HFFc6 (cell line): ENCODE data around the gene WNT7A. TPM values are rescaled to one million over a fixed set of nuclear protein-coding genes. Genes with fewer than 3 reads are reported as not detected.
"Not testable (repeated sequence)": the region's sequence is repeated elsewhere in the genome, so short reads cannot be mapped to it uniquely, and the experiment has no call there.

Source experiments
- DNase-seq: peaks from one replicate; pipeline ENCODE4 v3.0.0-alpha.2; 2018
- H3K27ac Mint-ChIP-seq: 2 replicates; pipeline ENCODE4 v1.8.0; 2020; ENCODE audit warnings: mild to moderate bottlenecking, mixed read lengths
- H3K27me3 Mint-ChIP-seq: 2 replicates; pipeline ENCODE4 v1.8.0; 2021; ENCODE audit warnings: mild to moderate bottlenecking, moderate library complexity, mixed read lengths; ENCODE audit not compliant: insufficient read depth
- H3K36me3 Mint-ChIP-seq: 2 replicates; pipeline ENCODE4 v1.8.0; 2021; ENCODE audit warnings: low read depth, mixed read lengths
- H3K4me1 Mint-ChIP-seq: 2 replicates; pipeline ENCODE4 v1.8.0; 2020; ENCODE audit warnings: low read depth, mixed read lengths
- H3K4me3 Mint-ChIP-seq: 2 replicates; pipeline ENCODE4 v1.8.0; 2020; ENCODE audit warnings: mild to moderate bottlenecking, moderate library complexity, mixed read lengths
- H3K9me3 Mint-ChIP-seq: 2 replicates; pipeline ENCODE4 v1.8.0; 2020; ENCODE audit warnings: mild to moderate bottlenecking, mixed read lengths
- total RNA-seq, 6 experiments: library from RNA; stranded (reverse); fragmentation: NEBNext Ultra II Directional; extraction: Animal tissue kit (Norgen Biotek cat#: 25700); gene quantifications; 2 replicates in 1 of 6; 3 replicates in 5 of 6; pipeline ENCODE4 v1.2.3, GENCODE V29; 2021
- TF ChIP-seq, protein P1 (sequence below): fragments of 200-600 bp; sonication (generic); IDR thresholded peaks from 2 replicates; pipeline ENCODE4 v1.5.0; 2021; ENCODE audit warnings: antibody characterized with exemption, mild to moderate bottlenecking

WNT7A gene
- total RNA-seq, 6 experiments from 2014 or later: not detected

DNA sequence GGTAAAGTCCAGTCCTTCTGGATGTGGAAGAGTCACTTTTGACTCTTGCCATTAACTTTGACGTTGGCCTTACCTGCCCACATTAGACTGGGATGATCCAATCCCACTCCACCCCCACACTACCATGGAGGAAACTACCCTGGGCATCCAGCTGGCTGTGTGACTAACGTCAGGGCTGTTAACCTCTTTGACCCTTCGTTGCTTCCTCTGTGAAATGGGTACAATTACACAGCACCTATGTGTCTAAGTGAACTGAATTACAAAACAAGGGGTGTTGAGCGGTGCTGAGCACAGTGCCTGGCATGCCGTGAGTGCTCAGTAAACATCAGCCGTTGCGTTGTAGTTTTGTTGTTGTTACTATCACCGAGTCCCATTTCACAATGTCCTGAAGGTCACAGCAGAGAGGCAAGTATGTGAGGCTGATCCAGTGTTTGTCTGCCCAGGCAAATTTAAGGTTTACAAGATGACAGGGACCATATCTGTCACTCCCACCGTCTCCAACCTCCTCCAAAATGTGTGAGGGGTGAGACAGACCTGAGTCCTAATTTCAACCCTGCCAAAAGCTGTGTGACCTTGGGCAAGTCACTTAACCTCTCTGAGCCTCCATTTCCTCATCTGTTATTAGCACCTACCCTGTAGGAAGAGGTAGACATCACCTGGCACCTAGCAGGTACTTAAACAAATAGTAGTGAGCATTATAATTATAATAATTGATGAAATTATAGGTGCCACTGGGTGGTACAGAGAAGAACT is 20.9 kb downstream of the WNT7A start:
- Mint-ChIP-seq H3K4me1 (no peaks in the 10 kb centered on the region), H3K9me3 (no peaks in the 10 kb centered on the region), H3K4me3 (no peak overlapping the region), H3K36me3 (no peaks in the 10 kb centered on the region), H3K27me3 (peaks cover 22% of the 10 kb centered on the region), H3K27ac (no peak overlapping the region)
- no peak for DNase-seq
- TF ChIP-seq, protein P1, sequence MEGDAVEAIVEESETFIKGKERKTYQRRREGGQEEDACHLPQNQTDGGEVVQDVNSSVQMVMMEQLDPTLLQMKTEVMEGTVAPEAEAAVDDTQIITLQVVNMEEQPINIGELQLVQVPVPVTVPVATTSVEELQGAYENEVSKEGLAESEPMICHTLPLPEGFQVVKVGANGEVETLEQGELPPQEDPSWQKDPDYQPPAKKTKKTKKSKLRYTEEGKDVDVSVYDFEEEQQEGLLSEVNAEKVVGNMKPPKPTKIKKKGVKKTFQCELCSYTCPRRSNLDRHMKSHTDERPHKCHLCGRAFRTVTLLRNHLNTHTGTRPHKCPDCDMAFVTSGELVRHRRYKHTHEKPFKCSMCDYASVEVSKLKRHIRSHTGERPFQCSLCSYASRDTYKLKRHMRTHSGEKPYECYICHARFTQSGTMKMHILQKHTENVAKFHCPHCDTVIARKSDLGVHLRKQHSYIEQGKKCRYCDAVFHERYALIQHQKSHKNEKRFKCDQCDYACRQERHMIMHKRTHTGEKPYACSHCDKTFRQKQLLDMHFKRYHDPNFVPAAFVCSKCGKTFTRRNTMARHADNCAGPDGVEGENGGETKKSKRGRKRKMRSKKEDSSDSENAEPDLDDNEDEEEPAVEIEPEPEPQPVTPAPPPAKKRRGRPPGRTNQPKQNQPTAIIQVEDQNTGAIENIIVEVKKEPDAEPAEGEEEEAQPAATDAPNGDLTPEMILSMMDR: no peak

DNA sequence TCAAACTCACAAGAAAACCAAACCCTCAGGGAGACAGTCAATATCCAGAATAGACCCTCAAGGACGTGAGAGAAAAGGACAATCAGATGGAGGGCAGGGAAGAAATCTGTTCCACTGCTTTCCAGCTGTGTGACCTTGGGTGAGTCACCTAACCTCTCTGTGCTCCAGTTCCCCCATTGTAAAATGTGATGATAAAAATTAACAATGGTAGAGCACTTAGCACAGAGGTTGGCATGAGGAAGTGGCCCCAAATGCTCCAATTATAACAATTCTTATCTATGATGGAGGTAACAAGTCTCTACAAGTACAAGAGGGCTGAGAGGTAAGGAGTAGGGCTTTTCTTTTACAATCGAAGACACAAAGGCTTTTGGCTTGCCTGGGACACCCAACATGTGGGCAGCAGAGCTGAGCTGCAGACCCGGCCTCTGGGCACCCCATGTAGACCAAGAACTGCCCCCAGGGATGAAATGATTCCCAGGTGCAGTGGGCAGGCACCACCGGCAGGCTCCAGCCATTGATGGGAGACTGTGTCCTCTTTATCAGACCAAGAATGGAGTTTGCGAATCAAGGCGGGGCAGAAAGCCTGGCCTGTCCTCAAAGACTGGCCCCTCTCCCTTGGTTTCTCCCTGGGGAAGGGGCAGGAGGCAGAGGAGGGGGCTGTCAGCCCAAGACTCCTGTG is 22.0 kb downstream of the WNT7A start:
- no peak overlapping the region for H3K4me3 Mint-ChIP-seq
- H3K9me3 Mint-ChIP-seq: no peaks in the 10 kb centered on the region
- H3K27me3 Mint-ChIP-seq: peaks cover 22% of the 10 kb centered on the region
- TF ChIP-seq, protein P1: no peak
- DNase-seq: no peak
- no peaks in the 10 kb centered on the region for H3K36me3 Mint-ChIP-seq
- no peaks in the 10 kb centered on the region for H3K4me1 Mint-ChIP-seq
- no peak overlapping the region for H3K27ac Mint-ChIP-seq

DNA sequence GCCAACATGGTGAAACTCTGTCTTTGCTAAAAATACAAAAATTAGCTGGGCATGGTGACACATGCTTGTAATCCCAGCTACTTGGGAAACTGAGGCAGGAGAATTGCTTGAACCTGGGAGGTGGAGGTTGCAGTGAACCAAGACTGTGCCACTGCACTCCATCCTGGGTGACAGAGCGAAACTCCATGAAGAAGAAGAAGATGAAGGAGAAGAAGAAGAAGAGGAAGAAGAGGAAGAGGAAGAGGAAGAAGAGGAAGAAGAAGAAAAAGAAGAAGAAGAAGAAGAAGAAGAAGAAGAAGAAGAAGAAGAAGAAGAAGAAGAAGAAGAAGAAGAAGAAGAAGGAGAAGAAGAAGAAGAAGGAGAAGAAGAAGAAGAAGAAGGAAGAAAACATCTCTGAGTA is 23.2 kb downstream of the WNT7A start:
- H3K4me3 Mint-ChIP-seq, H3K4me1 Mint-ChIP-seq, DNase-seq, H3K9me3 Mint-ChIP-seq, H3K27ac Mint-ChIP-seq, H3K36me3 Mint-ChIP-seq: not testable (repeated sequence)
- H3K27me3 Mint-ChIP-seq: peaks cover 18% of the 10 kb centered on the region

DNA sequence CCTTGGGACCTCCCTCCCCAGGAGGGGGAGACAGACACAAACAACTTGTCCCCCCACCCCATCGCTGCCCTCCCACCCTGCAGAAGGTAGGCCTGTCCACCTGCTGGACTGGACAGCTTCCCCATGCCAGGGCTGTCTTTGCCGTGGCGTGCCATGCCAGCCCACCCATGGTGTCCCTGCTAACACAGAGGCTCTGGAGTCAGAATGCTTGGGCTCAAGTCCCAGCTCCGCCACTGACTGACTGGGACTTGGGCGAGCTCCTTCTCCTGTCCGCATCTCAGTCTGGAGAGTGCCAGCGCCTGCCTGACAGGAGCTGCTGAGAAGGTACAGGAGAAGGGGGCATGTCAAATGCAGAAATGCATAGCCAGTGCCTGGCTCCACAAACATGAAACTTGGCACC is 23.9 kb downstream of the WNT7A start:
- no peaks in the 10 kb centered on the region for H3K4me1 Mint-ChIP-seq

DNA sequence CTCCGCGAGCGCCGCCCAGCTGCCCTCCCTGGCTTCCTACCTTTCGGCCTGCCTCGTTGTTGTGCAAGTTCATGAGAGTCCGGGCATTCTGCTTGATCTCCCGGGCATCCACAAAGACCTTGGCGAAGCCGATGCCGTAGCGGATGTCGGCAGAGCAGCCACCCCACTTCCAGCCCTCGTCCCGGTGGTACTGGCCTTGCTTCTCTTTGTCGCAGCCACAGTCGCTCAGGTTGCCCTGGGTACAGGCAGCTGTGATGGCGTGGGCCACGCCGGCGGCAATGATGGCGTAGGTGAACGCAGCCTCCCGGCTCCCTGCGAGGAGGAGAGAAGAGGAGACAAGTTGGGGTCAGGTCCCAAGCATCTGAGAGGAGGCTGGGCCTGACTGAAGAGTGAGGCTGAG is 25.4 kb downstream of the WNT7A start:
- DNase-seq: no peak
- no peak overlapping the region for H3K27ac Mint-ChIP-seq

More for the DNA sequence above, 23.9 kb downstream of the WNT7A start:
- no peak overlapping the region for H3K4me3 Mint-ChIP-seq
- peaks cover 15% of the 10 kb centered on the region for H3K27me3 Mint-ChIP-seq
- H3K9me3 Mint-ChIP-seq: no peaks in the 10 kb centered on the region
- TF ChIP-seq, protein P1: no peak
- H3K36me3 Mint-ChIP-seq: no peaks in the 10 kb centered on the region
- no peak for DNase-seq
- no peak overlapping the region for H3K27ac Mint-ChIP-seq

DNA sequence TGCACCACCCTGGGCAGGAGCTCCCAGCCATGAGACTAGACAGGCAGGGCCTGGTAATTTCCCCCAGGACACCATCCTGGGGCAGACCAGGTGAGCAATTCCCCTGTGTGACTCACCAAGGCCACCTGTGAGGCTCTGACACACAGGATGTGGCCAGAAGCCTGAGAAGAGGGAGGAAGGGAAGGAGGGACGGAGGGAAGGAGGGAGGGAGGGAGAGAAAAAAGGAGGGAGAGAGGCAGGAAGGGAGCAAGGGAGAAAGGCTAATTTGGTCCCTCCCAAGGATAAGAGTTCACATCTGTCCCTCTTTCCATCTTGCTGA is 25.9 kb downstream of the WNT7A start:
- TF ChIP-seq, protein P1: no peak
- Mint-ChIP-seq H3K4me3 (no peak overlapping the region), H3K36me3 (no peaks in the 10 kb centered on the region), H3K27ac (no peak overlapping the region), H3K27me3 (peaks cover 13% of the 10 kb centered on the region), H3K4me1 (no peaks in the 10 kb centered on the region), H3K9me3 (no peaks in the 10 kb centered on the region)
- DNase-seq: no peak

More for the DNA sequence above, 25.4 kb downstream of the WNT7A start:
- TF ChIP-seq, protein P1: no peak
- no peaks in the 10 kb centered on the region for H3K36me3 Mint-ChIP-seq
- H3K4me1 Mint-ChIP-seq: no peaks in the 10 kb centered on the region
- H3K27me3 Mint-ChIP-seq: peaks cover 13% of the 10 kb centered on the region
- no peak overlapping the region for H3K4me3 Mint-ChIP-seq
- H3K9me3 Mint-ChIP-seq: no peaks in the 10 kb centered on the region
